GM12891 (cell line): ENCODE results near the gene MAD1L1.

Source experiments
- PAX5 ChIP-seq: IDR thresholded peaks from 2 replicates; pipeline ENCODE4 v1.6.1; 2011; ENCODE audit warnings: low read length, moderate library complexity, mild to moderate bottlenecking; ENCODE audit not compliant: insufficient read depth, severe bottlenecking
- POLR2A ChIP-seq: IDR thresholded peaks from 2 replicates; pipeline ENCODE4 v1.6.1; 2011; ENCODE audit warnings: low read depth, low read length, control low read depth
- POLR2AphosphoS5 ChIP-seq: IDR thresholded peaks from 2 replicates; pipeline ENCODE4 v1.6.1; 2011; ENCODE audit warnings: low read depth, low read length, control low read depth
- POU2F2 ChIP-seq: IDR thresholded peaks from 2 replicates; pipeline ENCODE4 v1.6.1; 2011; ENCODE audit warnings: low read depth, mild to moderate bottlenecking, control low read depth, low read length, moderate library complexity
- SPI1 ChIP-seq: IDR thresholded peaks from 2 replicates; pipeline ENCODE4 v1.6.1; 2011; ENCODE audit warnings: low read depth, low read length, control low read depth
- TAF1 ChIP-seq: IDR thresholded peaks from 2 replicates; pipeline ENCODE4 v1.6.1; 2011; ENCODE audit warnings: low read depth, low read length, control low read depth

- TF ChIP-seq SPI1 (no peak), POLR2AphosphoS5 (no peak), POLR2A (no peak), TAF1 (no peak), PAX5 (no peak), POU2F2 (no peak)
These were observed 280.0 kb downstream of the MAD1L1 start for GRCh38 chr7:1952781-1953180.
